H9 (cell line): ENCODE measurements around the gene TFR2. TPM values are rescaled to one million over a fixed set of nuclear protein-coding genes. Genes with fewer than 3 reads are reported as not detected.
A peak's percentile ranks its signal among the peaks of the same experiment; 100 is the strongest.

ENCODE experiments used
- DNase-seq: peaks from one replicate; pipeline ENCODE4 v3.0.0-alpha.2; 2017
- H2AFZ ChIP-seq: one replicate; pipeline ENCODE4 v1.6.1; 2013; ENCODE audit warnings: mild to moderate bottlenecking, low read length, control low read depth, moderate library complexity
- H2AK5ac ChIP-seq: 2 replicates; pipeline ENCODE4 v1.6.1; 2013; ENCODE audit warnings: low read length, control low read depth, mixed read lengths; ENCODE audit not compliant: insufficient read length
- H2BK120ac ChIP-seq: one replicate; pipeline ENCODE4 v1.6.1; 2013; ENCODE audit warnings: low read depth, mild to moderate bottlenecking, low read length, control low read depth, inconsistent platforms; ENCODE audit not compliant: poor library complexity, severe bottlenecking
- H2BK12ac ChIP-seq: 2 replicates; pipeline ENCODE4 v1.6.1; 2013; ENCODE audit warnings: low read length, control low read depth, mixed read lengths, low read depth; ENCODE audit not compliant: insufficient read length
- H2BK15ac ChIP-seq: 2 replicates; pipeline ENCODE4 v1.6.1; 2013; ENCODE audit warnings: low read depth, low read length, control low read depth
- H2BK20ac ChIP-seq: one replicate; pipeline ENCODE4 v1.6.1; 2013; ENCODE audit warnings: low read depth, mild to moderate bottlenecking, low read length, control low read depth, inconsistent platforms; ENCODE audit not compliant: poor library complexity, severe bottlenecking
- H2BK5ac ChIP-seq: 2 replicates; pipeline ENCODE4 v1.6.1; 2013; ENCODE audit warnings: low read length, control low read depth, mixed read lengths; ENCODE audit not compliant: insufficient read length
- H3K14ac ChIP-seq: 2 replicates; pipeline ENCODE4 v1.6.1; 2013; ENCODE audit warnings: low read length, control low read depth; ENCODE audit not compliant: insufficient read depth
- H3K18ac ChIP-seq: 2 replicates; pipeline ENCODE4 v1.6.1; 2013; ENCODE audit warnings: low read depth, mild to moderate bottlenecking, mixed read lengths, low read length, control low read depth; ENCODE audit not compliant: insufficient read length
- H3K23ac ChIP-seq: 2 replicates; pipeline ENCODE4 v1.6.1; 2013; ENCODE audit warnings: low read length, control low read depth, mixed read lengths, low read depth; ENCODE audit not compliant: insufficient read length
- H3K23me2 ChIP-seq: 2 replicates; pipeline ENCODE4 v1.6.1; 2013; ENCODE audit warnings: low read depth, mild to moderate bottlenecking, mixed read lengths, low read length, control low read depth; ENCODE audit not compliant: insufficient read length, poor library complexity, severe bottlenecking
- H3K27ac ChIP-seq: 2 replicates; pipeline ENCODE4 v1.5.1; 2013; ENCODE audit warnings: low read length, control low read depth, mixed read lengths, low read depth; ENCODE audit not compliant: insufficient read length
- H3K27me3 ChIP-seq: 2 replicates; pipeline ENCODE4 v1.6.1; 2013; ENCODE audit warnings: low read length, control low read depth, inconsistent platforms; ENCODE audit not compliant: insufficient read depth
- H3K4ac ChIP-seq: 2 replicates; pipeline ENCODE4 v1.6.1; 2013; ENCODE audit warnings: low read depth, mild to moderate bottlenecking, control low read depth, inconsistent platforms, low read length, moderate library complexity
- H3K4me1 ChIP-seq: 2 replicates; pipeline ENCODE4 v1.6.1; 2013; ENCODE audit warnings: low read length, control low read depth, inconsistent platforms; ENCODE audit not compliant: insufficient read depth
- H3K4me2 ChIP-seq: 2 replicates; pipeline ENCODE4 v1.6.1; 2013; ENCODE audit warnings: low read length, control low read depth, mixed read lengths; ENCODE audit not compliant: insufficient read length, insufficient read depth
- H3K56ac ChIP-seq: 2 replicates; pipeline ENCODE4 v1.6.1; 2013; ENCODE audit warnings: low read depth, mild to moderate bottlenecking, mixed read lengths, low read length, control low read depth; ENCODE audit not compliant: insufficient read length
- H3K79me1 ChIP-seq: 2 replicates; pipeline ENCODE4 v1.6.1; 2013; ENCODE audit warnings: low read depth, mild to moderate bottlenecking, moderate library complexity, low read length, control low read depth, inconsistent platforms; ENCODE audit not compliant: insufficient read depth, poor library complexity, severe bottlenecking
- H3K79me2 ChIP-seq: 2 replicates; pipeline ENCODE4 v1.6.1; 2013; ENCODE audit warnings: low read length, control low read depth, inconsistent platforms; ENCODE audit not compliant: insufficient read depth
- H3K9ac ChIP-seq: 2 replicates; pipeline ENCODE4 v1.6.1; 2013; ENCODE audit warnings: low read length, control low read depth, mixed read lengths; ENCODE audit not compliant: insufficient read length; ENCODE audit errors: extremely low read depth
- H3K9me3 ChIP-seq: one replicate; pipeline ENCODE4 v1.6.1; 2013; ENCODE audit warnings: low read depth, low read length, inconsistent platforms; ENCODE audit not compliant: control insufficient read depth
- H3T11ph ChIP-seq: one replicate; pipeline ENCODE4 v1.6.1; 2013; ENCODE audit warnings: mild to moderate bottlenecking, low read length, control low read depth, inconsistent platforms
- H4K20me1 ChIP-seq: one replicate; pipeline ENCODE4 v1.6.1; 2013; ENCODE audit not compliant: control insufficient read depth, insufficient read length, insufficient read depth
- H4K5ac ChIP-seq: 2 replicates; pipeline ENCODE4 v1.6.1; 2013; ENCODE audit warnings: low read depth, mild to moderate bottlenecking, mixed read lengths, low read length, control low read depth; ENCODE audit not compliant: insufficient read length
- H4K8ac ChIP-seq: replicated peaks from 2 replicates; pipeline ENCODE4 v1.6.1; 2013; ENCODE audit warnings: low read length, control low read depth, mixed read lengths, low read depth; ENCODE audit not compliant: insufficient read length
- H4K91ac ChIP-seq: 2 replicates; pipeline ENCODE4 v1.6.1; 2013; ENCODE audit warnings: low read depth, mild to moderate bottlenecking, moderate library complexity, mixed read lengths, low read length, control low read depth; ENCODE audit not compliant: insufficient read length
- H3K27ac Mint-ChIP-seq, 3 experiments: 2 replicates in 2 of 3; 3 replicates in 1 of 3; pipeline ENCODE4 v1.8.0; 2020 to 2021; ENCODE audit warnings: mixed read lengths in 3 of 3, mild to moderate bottlenecking in 1 of 3, moderate library complexity in 1 of 3
- H3K27me3 Mint-ChIP-seq: 2 replicates; pipeline ENCODE4 v1.8.0; 2021; ENCODE audit warnings: low read depth, mild to moderate bottlenecking, moderate library complexity, mixed read lengths
- H3K36me3 Mint-ChIP-seq, 3 experiments: 2 replicates in 2 of 3; 3 replicates in 1 of 3; pipeline ENCODE4 v1.8.0; 2020 to 2021; ENCODE audit warnings: low read depth in 3 of 3, mixed read lengths in 3 of 3; ENCODE audit not compliant: insufficient read depth in 1 of 3
- H3K4me1 Mint-ChIP-seq, 2 experiments: 2 replicates each; pipeline ENCODE4 v1.8.0; 2020; ENCODE audit warnings: mixed read lengths in 2 of 2
- H3K4me3 Mint-ChIP-seq, 2 experiments: 2 replicates in 1 of 2; 3 replicates in 1 of 2; pipeline ENCODE4 v1.8.0; 2020 to 2021; ENCODE audit warnings: mild to moderate bottlenecking in 2 of 2, mixed read lengths in 2 of 2, moderate library complexity in 1 of 2
- H3K9me3 Mint-ChIP-seq, 2 experiments: 2 replicates in 1 of 2; 3 replicates in 1 of 2; pipeline ENCODE4 v1.8.0; 2020; ENCODE audit warnings: mild to moderate bottlenecking in 2 of 2, mixed read lengths in 2 of 2, moderate library complexity in 1 of 2
- WGBS: extraction: QIAGEN DNeasy Blood & Tissue Kit; methylation state at CpG from one replicate; pipeline ENCODE4 v1.1.7; 2013; ENCODE audit warnings: missing lambda C conversion rate, low lambda C conversion rate, mixed read lengths; ENCODE audit not compliant: insufficient read length; ENCODE audit errors: extremely low coverage; 5-methylcytosine and 5-hydroxymethylcytosine counted together
- total RNA-seq: library from RNA; stranded (reverse); gene quantifications from 2 replicates; pipeline ENCODE4 v1.2.1, GENCODE V29; 2021
- TF ChIP-seq, protein P1 (sequence below): fragments of 200-600 bp; sonication (generic); conservative IDR thresholded peaks from 3 replicates; pipeline ENCODE4 v1.8.0; 2021; ENCODE audit warnings: antibody characterized with exemption, mild to moderate bottlenecking

Gene TFR2
- total RNA-seq, 1 experiment from 2014 or later: 2.3 TPM

DNA sequence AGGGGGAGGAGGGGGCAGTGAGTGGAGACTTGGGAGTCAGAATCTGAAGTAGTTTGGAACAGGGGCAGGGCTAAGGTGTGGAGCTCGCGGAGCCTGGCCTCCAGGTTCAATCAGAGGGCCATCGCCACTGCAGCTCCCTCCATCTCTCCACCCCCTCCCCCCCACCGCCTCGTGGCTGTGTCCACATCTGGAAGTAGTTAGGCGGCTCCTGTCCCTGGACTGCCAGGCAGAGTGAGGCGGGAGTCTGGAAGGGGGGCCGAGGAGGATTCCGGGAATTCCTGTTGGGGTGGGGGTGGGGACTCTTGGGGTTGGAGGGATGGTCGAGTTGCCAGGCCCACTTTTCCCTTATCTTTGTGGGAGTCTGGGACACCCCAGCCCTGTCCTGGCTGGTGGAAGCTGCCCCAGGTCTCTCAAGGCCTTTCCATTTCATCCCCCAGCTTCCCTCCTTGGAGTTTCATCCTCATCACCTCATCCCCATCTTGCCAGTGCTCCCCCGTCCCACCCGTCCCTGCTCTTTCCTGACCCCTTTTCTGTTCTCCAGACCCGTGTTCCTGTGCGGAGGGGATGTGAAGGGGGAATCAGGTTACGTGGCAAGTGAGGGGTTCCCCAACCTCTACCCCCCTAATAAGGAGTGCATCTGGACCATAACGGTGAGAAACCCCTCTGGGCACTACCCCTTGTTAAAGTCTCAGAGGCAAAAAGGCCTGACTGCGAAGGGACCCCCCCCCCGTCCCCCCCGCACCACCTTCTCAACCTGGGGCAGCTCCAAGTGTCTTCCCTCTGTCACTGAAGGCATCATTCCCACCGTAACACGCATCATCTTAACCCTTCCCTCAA, 38.2 kb downstream of the TFR2 start:
- Mint-ChIP-seq H3K4me1 (peaks cover 30 to 50% of the 10 kb centered on the region in 2 experiments), H3K36me3 (peaks cover 3 to 31% (median 13%) of the 10 kb centered on the region in 3 experiments; a peak in 5 of 7 replicates), H3K27ac (peak overlapping the region; percentile 89 to 95 (median 92); a peak in 6 of 7 replicates), H3K4me3 (peak overlapping the region; percentile 73 to 89), H3K9me3 (no peaks in the 10 kb centered on the region), H3K27me3 (peaks cover 25% of the 10 kb centered on the region)
- Histone ChIP-seq H2BK12ac (no peak overlapping the region), H4K5ac (no peak overlapping the region), H3K79me1 (no peaks in the 10 kb centered on the region), H3K27ac (no peak overlapping the region), H2BK120ac (no peak overlapping the region), H2AK5ac (no peak overlapping the region), H3K4me2 (peak overlapping the region; percentile 72), H3K9ac (peak overlapping the region; percentile 53), H4K8ac (no peak overlapping the region), H3K9me3 (no peaks in the 10 kb centered on the region), H3K4me1 (peaks cover 4% of the 10 kb centered on the region; the same call in 1 of the 2 replicates), H3K23me2 (peaks cover 35% of the 10 kb centered on the region), H3K79me2 (no peaks in the 10 kb centered on the region), H3K27me3 (no peaks in the 10 kb centered on the region), H2BK20ac (no peak overlapping the region), H4K91ac (no peak overlapping the region), H3K23ac (no peak overlapping the region), H3K4ac (no peak overlapping the region), H4K20me1 (no peaks in the 10 kb centered on the region), H2BK5ac (no peak overlapping the region), H3K18ac (peak overlapping the region; percentile 5), H3K14ac (peak overlapping the region; percentile 52), H3T11ph (no peak overlapping the region), H3K56ac (no peak overlapping the region), H2BK15ac (no peak overlapping the region), H2AFZ (no peak overlapping the region)
- WGBS: no CpG with 5 or more reads among the region's 21 CpGs
- TF ChIP-seq, protein P1, sequence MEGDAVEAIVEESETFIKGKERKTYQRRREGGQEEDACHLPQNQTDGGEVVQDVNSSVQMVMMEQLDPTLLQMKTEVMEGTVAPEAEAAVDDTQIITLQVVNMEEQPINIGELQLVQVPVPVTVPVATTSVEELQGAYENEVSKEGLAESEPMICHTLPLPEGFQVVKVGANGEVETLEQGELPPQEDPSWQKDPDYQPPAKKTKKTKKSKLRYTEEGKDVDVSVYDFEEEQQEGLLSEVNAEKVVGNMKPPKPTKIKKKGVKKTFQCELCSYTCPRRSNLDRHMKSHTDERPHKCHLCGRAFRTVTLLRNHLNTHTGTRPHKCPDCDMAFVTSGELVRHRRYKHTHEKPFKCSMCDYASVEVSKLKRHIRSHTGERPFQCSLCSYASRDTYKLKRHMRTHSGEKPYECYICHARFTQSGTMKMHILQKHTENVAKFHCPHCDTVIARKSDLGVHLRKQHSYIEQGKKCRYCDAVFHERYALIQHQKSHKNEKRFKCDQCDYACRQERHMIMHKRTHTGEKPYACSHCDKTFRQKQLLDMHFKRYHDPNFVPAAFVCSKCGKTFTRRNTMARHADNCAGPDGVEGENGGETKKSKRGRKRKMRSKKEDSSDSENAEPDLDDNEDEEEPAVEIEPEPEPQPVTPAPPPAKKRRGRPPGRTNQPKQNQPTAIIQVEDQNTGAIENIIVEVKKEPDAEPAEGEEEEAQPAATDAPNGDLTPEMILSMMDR: no peak
- peak; percentile 92 for DNase-seq
